GM19043 (cell line): Measurements from ENCODE around the gene THBD.
"Not testable (repeated sequence)": the region's sequence is repeated elsewhere in the genome, so short reads cannot be mapped to it uniquely, and the experiment has no call there.

Experiments used
- ATAC-seq: cut with Tn5 transposase; IDR thresholded peaks from one replicate; pipeline ENCODE4 v1.9.1; 2021; ENCODE audit warnings: low read depth; ENCODE audit not compliant: unreplicated experiment

Gene THBD

DNA sequence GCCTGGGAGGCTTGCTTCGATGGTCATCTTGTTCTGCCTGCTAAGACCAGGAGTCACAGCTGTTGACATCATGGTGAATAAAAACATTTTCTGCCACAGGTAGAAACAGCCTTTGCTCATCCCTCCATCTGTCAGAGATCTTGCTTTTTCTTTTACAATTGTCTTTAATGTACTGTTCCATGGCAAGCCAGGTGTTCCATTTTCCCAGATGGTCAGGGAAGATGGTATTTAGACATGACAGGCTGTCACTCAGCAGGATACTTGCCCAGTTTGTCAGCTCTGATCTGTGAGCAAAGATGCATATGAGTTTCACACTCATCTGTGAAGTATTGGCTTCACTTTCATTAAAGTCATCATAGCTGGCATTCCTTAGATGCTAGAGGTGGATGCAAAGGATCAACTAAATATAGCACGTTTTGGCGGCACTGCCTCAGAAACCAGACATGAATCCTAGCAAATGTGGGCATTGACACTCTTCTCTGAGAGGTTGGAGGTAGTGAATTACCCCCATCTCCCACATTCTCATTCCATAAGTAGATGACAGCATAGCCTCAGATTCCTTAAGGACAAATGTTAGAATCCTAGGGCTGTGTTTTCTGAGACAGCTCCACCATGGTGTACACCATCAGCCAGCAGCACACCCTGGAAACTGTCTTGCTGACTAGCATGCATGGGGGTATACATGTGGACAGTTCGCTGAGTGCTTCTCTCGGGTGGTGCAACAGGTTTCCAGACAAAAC is 10.2 kb downstream of the THBD start:
- ATAC-seq = no peak

DNA sequence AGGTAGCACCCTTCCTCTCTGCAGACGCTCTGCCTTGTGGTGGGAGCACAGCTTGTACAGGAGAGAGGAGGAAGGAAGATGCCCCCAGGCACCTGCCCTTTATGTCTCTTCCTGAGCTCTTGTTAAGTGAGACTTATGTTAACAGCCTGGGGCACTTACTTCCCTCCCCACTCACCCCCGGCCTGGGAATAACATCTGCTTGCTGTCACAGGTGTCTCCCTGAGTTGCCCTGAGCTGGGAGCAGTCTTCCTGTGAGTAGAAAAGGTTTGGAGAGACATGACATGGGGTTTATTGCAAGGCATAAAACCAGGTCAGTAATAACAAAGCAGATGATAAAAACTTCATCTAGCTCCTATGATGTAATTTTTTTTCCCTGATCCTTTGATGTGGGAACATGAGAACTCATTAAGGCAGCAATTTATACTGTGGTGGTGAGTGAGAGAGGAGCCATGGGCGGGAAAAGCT is 12.4 kb downstream of the THBD start:
- ATAC-seq = no peak

DNA sequence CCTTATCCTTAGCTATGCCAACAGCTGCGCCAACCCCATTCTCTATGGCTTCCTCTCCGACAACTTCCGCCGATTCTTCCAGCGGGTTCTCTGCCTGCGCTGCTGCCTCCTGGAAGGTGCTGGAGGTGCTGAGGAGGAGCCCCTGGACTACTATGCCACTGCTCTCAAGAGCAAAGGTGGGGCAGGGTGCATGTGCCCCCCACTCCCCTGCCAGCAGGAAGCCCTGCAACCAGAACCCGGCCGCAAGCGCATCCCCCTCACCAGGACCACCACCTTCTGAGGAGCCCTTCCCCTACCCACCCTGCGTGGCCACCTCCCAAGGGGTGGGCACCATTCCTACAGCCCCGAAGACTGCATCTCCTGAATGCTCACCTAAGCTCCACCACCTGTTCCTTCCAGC is 13.1 kb downstream of the THBD start:
- no peak for ATAC-seq

DNA sequence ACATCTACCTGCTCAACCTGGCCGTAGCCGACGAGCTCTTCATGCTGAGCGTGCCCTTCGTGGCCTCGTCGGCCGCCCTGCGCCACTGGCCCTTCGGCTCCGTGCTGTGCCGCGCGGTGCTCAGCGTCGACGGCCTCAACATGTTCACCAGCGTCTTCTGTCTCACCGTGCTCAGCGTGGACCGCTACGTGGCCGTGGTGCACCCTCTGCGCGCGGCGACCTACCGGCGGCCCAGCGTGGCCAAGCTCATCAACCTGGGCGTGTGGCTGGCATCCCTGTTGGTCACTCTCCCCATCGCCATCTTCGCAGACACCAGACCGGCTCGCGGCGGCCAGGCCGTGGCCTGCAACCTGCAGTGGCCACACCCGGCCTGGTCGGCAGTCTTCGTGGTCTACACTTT is 13.7 kb downstream of the THBD start:
- ATAC-seq = no peak

DNA sequence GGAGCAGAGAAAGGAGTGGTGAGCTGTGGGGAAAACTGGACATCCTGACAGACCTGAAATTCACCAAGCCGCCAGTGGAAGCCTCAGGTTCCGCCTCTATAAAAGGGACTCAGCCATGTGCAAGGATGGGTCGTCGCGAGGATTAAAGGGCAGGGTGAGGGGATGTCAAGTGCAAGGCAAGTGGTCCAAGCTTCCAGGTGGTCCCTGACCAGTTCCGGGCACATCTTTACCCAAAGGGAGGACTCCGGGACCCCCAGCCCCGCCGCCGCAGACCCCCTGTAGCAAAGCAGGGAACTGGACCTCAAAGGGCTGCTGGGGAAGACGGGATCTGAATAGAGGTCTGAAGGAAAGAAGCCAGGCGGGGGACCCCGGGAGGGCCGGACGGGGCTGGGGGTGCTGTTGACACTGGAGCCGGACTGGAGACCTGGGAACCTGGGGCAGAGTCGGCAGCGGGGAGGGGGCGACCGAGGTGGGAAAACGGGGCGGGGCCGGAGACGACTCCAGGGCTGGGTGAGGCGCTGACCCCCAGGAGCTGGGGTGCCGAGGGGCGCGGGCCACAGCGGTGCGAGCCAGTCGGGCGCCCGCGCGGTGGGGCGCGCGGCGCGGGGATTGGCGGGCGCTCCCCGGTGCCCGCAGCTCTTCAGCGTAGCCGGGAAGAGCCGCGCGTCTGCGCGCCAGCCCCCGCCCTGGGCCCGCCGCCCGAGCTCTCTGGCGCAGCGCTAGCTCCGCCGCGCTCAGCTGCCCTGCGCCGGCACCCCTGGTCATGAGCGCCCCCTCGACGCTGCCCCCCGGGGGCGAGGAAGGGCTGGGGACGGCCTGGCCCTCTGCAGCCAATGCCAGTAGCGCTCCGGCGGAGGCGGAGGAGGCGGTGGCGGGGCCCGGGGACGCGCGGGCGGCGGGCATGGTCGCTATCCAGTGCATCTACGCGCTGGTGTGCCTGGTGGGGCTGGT is 14.5 kb downstream of the THBD start, which contains the start of gene SSTR4:
SSTR4 (plus strand) TSS at position 592 of the 951 bp plus-strand sequence; CDS start at position 764, 172 bp downstream.
- no peak for ATAC-seq

DNA sequence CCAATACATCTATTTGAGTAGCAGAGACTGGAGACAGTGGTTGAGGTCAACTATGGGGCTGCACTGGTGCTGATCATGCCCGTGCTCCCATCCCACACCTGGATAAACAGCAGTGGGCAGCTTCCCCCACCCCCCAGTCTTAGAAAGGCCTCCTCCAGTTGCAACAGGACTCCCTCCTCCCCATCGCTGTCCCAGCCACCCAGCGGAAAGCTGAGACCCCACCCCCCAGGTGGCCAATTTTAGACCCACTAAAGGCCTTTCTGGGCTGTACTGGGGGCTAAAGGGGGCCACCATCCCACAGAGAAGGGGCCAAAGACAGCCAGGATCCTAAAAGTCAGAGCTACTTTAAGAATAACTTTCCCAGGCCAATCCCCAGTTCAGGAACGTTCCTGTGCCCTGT is 15.6 kb downstream of the THBD start:
- no peak for ATAC-seq

DNA sequence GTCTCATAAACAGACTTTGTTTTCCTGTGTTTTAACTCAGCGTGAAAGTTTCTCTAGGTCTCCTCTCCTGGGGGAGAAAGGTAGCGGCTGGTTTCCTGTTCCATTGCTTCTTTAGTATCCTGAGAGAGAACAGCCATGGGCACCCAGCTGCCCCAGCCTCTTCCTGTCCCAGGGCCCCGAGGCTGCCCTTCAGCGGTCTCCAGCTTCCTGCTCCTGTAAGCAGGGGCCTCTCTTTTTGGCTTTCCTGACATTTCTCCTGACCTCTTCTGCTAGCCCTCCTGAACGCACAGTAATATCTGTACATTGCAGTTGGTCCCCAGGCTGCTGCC is 16.8 kb downstream of the THBD start:
- ATAC-seq = no peak

DNA sequence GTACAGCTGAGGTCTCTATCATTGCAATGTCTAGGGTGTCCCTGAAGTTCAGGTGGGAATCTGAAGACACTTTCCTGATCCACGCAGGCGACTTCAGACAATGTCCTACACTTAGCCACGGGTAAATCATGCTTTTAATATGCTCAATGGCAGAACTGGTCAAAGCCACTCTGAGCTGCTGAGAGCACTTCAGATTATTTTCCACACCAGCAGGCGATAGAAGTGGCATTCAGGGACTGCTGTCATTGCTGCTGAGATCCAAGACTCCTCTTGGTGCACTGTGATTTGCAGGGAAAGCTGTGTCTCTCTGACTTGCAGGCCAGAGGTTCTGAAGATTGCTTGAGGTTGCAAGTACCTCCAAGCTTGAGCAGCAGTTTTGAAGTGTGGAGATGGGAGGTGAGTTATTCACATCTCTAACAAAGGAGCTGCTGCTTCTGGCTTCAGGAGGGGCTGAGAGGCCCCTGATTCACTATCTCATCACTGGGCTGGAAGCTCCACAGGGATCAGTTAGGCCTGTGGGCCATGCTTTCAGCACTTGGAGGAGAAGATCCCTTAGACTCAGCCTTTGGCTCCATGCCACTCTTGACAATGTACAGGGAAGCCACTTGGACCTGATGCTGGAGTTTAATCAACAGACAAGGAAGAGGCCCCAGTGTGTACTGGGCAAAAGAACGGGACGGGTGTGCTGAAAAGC is 17.3 kb downstream of the THBD start:
- no peak for ATAC-seq

DNA sequence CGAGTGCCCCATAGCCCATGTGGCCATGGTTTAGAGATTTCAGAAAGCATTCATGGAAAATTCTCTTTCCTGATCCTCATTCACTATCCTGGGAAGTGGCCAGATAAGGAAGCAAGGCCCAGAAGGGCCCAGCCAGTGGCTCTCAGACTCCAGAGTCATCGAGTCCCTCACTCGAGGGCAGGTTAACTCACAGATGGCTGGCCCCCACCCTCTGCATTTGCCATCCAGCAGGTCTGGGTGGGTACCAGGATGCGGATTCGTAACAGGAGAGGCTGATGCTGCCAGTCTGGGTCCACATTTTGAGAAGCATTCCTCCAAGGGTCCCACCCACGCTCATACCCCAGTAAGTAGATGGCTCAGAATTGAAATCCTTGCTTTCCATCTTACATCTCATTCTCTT is 18.1 kb downstream of the THBD start:
- no peak for ATAC-seq

DNA sequence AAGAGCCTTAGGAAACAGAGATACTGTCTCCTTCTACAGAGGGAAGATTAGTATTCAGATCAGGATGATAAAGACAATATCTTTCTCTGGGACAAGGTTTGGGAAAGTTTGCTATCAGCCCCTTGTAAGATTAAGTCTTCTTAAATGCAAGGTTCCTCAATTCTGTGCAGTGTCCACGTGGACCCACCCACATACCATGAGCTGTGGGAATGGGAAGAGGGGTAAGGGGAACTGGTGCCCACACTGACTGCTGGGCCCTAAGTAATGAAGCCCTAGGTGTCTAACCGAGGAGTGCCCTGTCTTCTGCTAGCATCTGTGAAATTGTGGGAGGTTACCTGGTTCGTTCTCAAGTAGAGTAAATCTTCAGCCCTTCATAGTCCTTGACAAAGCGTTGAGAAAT is 20.1 kb downstream of the THBD start:
- ATAC-seq = no peak

DNA sequence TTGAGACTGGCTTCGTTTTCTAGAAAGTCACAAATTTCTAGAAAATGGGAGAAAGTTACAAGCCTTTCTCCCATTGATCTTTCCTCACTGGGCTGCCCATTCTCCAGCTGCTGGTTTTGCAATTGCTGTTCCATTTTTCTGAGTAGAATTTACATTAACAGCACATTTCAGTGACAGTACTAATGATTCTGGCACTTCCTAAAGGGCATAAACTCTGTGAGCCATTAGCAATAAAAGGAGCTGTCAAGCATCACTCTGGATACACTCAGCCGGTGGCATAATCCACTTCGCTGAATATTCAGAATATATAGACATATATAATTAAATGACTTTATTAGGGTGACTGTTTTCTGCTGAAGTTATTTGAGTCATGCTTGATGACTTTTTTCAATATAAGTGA is 21.1 kb downstream of the THBD start:
- no peak for ATAC-seq

DNA sequence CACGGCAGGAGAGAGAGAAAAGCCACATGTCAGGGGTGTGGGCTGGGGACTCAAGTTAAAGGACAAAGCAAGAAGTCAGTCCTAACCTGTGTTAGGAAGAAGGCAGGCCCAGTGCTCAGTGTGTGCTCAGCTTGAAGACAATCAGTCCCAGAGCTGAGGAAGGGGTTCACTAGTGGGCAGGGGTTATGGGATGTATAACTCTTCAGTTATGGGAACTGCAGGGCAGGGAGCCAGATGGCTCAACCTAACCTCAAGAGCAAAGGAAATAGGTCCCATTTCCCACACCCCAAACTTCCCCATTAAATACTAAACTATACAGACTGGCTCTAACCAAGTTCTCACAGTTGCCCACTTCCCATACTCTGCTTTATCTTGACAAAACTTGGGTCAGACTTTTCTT is 21.8 kb downstream of the THBD start:
- no peak for ATAC-seq

DNA sequence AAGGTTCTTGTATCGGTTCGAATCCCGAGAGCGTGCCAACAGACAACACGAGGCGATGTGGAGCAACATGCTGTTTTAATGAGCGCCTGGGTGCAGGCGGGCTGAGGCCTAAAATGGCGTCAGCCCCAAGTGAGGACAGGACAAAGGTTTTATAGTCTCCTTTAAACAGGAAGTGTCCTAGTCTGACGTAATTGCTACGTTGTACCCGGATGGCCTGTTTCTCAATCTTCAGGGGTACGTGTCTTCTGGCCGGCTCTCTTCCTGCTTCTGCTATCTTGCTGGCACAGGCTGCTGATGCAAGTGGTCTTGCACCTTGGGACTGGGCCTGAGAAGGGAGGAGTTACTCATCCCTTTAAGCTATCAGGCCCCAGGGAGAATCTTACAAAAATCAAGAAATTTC is 24.0 kb downstream of the THBD start:
- ATAC-seq = not testable (repeated sequence)

DNA sequence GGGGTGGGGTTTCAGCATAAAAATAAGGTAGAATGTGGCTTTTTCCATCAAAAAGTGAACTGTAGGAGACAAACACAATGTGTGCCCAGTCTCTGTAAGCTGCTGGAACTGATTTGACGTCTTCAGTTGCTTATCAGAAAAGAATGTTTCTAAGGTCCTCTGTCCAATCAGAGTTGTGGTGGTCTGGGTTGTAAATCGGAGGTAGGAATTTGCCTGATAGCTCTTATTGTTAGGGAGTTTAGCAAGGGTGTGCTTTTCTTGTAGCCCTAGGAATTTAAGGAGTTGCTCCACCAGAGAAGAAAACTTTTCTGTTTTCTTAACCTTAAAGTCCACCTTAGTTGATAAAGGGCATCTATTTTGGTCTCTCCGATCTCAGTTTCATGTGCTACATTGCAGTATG is 24.8 kb downstream of the THBD start:
- ATAC-seq = no peak

DNA sequence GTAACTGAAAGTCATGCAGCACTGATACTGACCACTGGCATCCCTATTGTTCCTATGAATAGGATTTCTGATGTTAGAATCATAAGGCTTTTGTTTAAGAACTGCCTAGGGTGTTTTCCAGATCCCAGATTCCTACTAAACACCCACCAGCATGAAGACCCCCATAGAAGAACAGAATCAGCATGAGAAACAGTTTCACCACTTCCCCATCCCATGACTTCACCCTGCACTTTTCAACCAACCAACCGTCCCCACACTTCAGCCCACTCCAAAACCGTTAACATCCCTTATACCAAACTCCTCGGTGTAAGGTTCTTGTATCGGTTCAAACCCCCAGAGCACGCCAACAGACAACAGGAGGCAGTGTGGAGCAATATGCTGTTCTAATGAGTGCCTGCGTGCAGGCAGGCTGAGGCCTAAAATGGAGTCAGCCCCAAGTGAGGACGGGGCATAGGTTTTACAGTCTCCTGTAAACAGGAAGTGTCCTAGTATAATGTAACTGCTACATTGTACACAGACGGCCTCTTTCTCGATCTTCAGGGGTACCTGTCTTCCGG is 25.8 kb downstream of the THBD start:
- ATAC-seq = no peak

DNA sequence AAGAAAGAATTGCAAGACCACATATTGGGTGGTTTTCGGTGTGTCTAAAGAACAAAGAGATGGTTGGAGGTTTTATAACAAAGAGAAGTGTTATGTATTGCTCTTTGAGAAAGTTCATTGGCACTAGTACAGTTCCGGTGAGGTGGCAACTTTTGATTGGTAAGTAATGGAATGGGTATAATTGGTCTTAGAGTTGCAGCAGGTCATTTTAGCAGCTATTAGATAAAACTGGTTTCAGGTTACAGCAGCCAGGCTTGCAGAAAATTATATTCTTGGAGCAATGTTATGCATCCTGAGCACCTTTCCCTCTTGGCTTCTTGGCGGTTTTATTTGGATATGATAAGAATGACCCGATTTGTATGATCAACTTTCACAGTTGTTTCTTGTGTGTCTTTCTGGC is 26.6 kb downstream of the THBD start:
- no peak for ATAC-seq

DNA sequence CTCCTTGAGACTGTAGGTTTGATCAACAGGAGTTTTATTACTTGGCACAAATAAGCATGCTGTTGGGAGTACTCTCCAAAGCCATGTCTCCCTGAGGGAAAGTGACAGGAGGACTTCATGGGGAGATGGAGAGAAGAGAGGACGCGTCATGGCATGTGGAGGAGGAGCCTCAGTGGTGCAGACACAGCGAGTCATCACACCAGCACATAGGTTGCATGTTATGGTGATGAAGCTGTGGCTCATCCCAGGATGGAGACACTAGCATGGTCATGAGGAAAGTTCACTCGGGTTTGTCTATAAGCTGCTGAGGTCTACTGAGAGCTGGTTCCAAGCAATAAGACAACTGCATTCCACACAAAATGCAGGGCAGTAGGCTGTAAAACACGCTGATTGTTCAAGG is 27.5 kb downstream of the THBD start:
- no peak for ATAC-seq

DNA sequence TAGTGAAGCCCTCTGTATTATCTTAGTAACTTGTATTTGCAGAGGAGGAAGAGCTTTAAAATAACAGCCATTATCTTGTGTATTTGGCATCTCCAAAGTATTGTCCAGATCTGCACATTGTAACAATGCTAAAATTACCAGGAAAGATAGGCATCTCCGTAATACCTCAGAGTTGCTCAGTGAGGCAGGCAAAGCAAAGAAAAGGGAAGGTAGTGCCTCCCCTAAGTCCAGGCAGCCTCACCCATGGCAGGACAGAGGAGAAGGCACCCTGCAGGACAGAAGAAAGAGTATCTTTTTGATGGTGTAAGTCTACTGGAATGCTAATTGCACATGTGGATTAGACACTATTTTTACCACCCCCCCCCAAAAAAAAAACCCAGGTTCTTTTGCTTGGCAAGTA is 27.9 kb downstream of the THBD start:
- no peak for ATAC-seq

DNA sequence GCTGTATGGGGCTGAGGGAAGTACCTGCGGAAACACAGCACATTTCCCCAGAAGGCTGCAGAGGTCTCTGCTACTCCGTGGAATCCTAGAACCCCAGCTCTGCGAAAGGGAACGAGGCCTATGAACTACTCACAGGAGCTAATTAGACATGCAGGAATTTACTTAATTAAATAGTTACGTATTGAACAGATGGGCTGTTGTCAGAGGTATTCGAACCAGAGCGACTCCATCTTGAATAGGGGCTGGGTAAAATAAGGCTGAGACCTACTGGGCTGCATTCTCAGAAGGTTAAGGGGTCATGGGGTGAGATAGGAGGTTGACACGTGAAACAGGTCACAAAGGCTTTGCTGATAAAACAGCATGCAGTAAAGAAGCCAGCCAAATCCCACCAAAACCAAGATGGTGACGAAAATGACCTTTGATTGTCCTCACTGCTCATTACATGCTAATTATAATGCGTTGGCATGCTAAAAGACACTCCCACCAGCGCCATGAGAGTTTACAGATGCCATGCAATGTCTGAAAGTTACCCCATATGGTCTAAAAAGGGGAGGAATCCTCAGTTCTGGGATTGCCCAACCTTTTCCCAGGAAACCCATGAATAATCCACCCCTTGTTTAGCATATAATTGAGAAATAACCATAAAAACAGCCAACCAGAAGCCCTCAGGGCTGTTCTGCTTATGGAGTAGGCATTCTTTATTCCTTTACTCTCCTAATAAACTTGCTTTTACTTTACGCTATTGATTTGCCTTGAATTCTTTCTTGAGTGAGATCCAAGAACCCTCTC is 29.0 kb downstream of the THBD start:
- no peak for ATAC-seq

DNA sequence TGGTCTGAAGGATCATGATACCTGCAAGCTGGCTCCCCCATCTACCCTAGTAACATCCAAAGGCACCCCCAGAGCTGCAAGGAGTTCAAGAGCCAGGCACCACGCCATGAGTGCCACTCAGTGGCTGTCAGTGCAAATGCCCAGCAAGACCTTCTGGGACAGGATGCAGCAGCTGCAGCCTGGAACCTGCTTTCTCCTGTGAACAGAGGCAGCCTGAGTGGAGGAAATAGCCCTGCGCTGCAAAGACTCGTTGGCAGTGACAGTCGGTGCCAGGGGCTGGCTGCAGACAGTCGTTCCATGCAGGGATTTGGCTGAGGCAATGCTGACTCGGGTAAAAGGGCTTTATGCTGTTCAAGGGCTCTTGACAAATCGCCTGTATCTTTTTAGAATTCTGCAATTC is 30.1 kb downstream of the THBD start:
- ATAC-seq = no peak
